Skeletal muscle tissue (tissue), 2 donors: ENCODE results near the gene GJD3. TPM values are rescaled to one million over a fixed set of nuclear protein-coding genes. Genes with fewer than 3 reads are reported as not detected.

Experiments used
- small RNA-seq: library from RNA; depleted of rRNA; stranded (forward); fragments of <200 nt; gene quantifications from one replicate; pipeline ENCODE3, GENCODE V24; 2014
- total RNA-seq: library from RNA; depleted of rRNA; stranded (reverse); fragments of >200 nt; gene quantifications from one replicate; pipeline ENCODE4 v1.2.3, GENCODE V29; 2014

Gene GJD3
- total RNA-seq, 1 donor from 2014 or later, result 0.52 TPM

Small RNA genes lying within 50 kb of the gene (small RNA-seq; reads per million reads assigned to genes)
- gene RF00019 (not detected), gene RNA5SP441 (not detected)

Other genes with a start within 250 kb of the GJD3 start
- 53.8 TPM for gene MSL1, start 242.8 kb downstream of the GJD3 start, total RNA-seq
- gene CASC3, start 224.2 kb downstream of the GJD3 start, total RNA-seq, result 21.4 TPM
- gene RAPGEFL1, start 187.3 kb downstream of the GJD3 start, total RNA-seq, result 1.0 TPM
- 5.7 TPM for gene WIPF2, start 145.4 kb downstream of the GJD3 start, total RNA-seq
- 4.2 TPM for gene CDC6, start 76.9 kb downstream of the GJD3 start, total RNA-seq
- gene RARA, start 55.6 kb downstream of the GJD3 start, total RNA-seq, result 17.2 TPM
- 21.4 TPM for gene TOP2A, start 53.2 kb upstream of the GJD3 start, total RNA-seq
- 76.2 TPM for gene IGFBP4, start 78.7 kb upstream of the GJD3 start, total RNA-seq
- not detected for gene TNS4, start 136.9 kb upstream of the GJD3 start, total RNA-seq
- gene CCR7, start 200.7 kb upstream of the GJD3 start, total RNA-seq, result 1.0 TPM